Cardiac fibroblast (primary cell): ENCODE data around the gene IER2.

Experiments used
- DNase-seq, 2 donors: peaks; one replicate each; pipeline versions ENCODE4 v3.0.0 to v3.0.0-alpha.2; 2010; ENCODE audit warnings: low read depth in 2 of 2
- H3K4me3 ChIP-seq, 2 donors: replicated peaks in 1 of 2; 1 replicate in 1 of 2; 2 replicates in 1 of 2; pipeline ENCODE4 v1.5.1; 2011; ENCODE audit warnings: low read depth in 2 of 2, low read length in 2 of 2, mild to moderate bottlenecking in 2 of 2, moderate library complexity in 1 of 2
- TF ChIP-seq, protein P1 (sequence below): IDR thresholded peaks from one replicate; pipeline ENCODE4 v1.5.1; 2011; ENCODE audit warnings: low read depth, mild to moderate bottlenecking, low read length, inconsistent platforms

IER2 gene

DNA sequence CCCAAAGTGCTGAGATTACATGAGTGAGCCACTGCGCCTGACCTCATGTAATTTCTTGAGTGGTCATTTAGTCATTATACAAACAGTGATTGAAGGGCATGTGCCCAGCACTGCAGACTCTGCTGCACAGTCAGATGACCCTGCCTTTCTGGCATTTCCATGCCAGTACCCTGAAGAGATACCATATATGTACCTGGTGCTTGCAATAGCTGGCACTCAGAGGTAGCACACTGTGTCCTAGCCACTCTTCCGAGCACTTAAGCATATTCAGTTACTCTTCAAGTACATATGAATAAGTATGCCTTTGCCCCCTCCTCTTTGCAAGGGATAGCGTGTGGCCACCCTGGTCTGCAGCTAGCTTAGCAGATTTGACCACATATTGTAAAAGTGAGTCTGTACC, 15.6 kb upstream of the IER2 start:
- H3K4me3 ChIP-seq: no peak overlapping the region

DNA sequence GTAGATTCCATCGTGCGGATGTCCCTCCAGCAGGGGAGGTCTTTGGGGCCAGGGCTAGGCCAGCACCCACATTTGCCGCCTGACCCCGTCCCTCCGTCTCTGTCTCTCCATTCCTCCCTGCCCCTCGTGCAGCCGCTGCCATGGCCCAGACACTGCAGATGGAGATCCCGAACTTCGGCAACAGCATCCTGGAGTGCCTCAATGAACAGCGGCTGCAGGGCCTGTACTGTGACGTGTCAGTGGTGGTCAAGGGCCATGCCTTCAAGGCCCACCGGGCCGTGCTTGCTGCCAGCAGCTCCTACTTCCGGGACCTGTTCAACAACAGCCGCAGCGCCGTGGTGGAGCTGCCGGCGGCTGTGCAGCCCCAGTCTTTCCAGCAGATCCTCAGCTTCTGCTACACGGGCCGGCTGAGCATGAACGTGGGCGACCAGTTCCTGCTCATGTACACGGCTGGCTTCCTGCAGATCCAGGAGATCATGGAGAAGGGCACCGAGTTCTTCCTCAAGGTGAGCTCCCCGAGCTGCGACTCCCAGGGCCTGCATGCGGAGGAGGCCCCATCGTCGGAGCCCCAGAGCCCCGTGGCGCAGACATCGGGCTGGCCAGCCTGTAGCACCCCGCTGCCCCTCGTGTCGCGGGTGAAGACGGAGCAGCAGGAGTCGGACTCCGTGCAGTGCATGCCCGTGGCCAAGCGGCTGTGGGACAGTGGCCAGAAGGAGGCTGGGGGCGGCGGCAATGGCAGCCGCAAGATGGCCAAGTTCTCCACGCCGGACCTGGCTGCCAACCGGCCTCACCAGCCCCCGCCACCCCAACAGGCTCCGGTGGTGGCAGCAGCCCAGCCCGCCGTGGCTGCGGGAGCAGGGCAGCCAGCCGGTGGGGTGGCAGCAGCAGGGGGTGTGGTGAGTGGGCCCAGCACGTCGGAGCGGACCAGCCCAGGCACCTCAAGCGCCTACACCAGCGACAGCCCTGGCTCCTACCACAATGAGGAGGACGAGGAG, 14.8 kb upstream of the IER2 start:
- TF ChIP-seq, protein P1, sequence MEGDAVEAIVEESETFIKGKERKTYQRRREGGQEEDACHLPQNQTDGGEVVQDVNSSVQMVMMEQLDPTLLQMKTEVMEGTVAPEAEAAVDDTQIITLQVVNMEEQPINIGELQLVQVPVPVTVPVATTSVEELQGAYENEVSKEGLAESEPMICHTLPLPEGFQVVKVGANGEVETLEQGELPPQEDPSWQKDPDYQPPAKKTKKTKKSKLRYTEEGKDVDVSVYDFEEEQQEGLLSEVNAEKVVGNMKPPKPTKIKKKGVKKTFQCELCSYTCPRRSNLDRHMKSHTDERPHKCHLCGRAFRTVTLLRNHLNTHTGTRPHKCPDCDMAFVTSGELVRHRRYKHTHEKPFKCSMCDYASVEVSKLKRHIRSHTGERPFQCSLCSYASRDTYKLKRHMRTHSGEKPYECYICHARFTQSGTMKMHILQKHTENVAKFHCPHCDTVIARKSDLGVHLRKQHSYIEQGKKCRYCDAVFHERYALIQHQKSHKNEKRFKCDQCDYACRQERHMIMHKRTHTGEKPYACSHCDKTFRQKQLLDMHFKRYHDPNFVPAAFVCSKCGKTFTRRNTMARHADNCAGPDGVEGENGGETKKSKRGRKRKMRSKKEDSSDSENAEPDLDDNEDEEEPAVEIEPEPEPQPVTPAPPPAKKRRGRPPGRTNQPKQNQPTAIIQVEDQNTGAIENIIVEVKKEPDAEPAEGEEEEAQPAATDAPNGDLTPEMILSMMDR: no peak
- no peak overlapping the region for H3K4me3 ChIP-seq
- DNase-seq: no peak

More for the DNA sequence above, 15.6 kb upstream of the IER2 start:
- no peak for DNase-seq
- TF ChIP-seq, protein P1: no peak

DNA sequence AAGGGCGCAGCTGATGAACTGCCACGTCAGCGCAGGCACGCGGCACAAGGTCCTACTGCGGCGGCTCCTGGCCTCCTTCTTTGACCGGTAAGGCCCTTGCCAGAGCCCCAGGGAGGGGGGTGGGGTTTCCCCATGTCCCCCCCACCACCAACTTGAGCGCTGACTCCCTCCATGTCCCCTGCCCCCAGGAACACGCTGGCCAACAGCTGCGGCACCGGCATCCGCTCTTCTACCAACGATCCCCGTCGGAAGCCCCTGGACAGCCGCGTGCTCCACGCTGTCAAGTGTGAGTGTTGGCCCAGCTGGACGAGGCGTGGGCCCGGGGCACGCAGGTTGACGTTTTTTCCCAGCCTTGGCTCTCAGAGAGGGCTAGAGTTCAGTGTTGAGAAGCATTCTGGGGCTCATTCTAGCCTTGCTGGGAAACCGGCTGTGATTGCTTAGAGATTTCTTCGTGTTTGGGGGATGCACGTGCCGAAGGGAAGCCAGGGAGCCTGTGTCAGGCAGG, 12.9 kb upstream of the IER2 start:
- H3K4me3 ChIP-seq: no peak overlapping the region
- no peak for DNase-seq
- TF ChIP-seq, protein P1: no peak

DNA sequence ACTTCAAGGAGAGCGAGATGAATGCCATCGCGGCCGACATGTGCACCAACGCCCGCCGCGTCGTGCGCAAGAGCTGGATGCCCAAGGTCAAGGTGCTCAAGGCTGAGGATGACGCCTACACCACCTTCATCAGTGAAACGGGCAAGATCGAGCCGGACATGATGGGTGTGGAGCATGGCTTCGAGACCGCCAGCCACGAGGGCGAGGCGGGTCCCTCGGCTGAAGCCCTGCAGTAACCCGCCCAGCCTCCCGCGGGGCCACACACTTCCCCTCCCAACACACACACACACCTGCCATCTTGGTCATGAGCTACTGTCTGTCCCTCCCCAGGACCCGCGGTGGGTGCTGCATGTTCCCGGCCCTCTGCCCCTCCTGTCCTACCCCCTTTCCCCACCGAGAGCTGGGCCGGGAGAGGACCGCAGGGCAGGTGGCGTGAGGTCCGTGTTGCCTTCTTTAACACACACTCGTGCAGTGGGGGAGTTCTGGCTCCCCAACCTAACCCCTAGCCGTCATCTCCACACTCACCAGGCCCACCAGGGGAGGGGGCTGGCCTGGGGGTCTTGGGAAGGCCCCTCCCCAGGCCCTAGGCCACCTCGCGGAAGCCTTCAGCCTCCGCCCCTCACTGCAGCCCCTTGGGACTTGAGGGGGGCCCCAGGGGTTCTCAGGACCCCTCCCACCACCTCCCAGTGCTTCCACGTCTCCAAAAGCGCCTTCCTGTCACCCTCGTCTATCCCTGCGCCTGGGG, 11.9 kb upstream of the IER2 start:
- TF ChIP-seq, protein P1: no peak

DNA sequence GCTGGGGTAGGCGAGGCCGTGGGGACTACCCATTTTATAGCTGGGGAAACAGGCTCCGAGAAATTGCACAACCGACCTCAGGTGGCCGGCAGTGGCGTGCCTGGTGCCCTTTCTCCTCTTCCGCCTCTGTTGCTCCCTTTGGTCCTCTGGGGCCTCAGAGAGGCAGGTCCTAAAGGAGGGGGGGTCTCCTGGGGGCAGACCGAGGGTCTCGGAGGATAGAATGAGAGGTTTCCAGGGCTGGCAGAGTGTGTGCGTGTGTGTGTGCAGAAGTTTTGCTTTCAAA, 11.4 kb upstream of the IER2 start:
- no peak for DNase-seq
- H3K4me3 ChIP-seq: no peak overlapping the region
- TF ChIP-seq, protein P1: no peak

More for the DNA sequence above, 11.9 kb upstream of the IER2 start:
- DNase-seq: no peak
- H3K4me3 ChIP-seq: no peak overlapping the region

DNA sequence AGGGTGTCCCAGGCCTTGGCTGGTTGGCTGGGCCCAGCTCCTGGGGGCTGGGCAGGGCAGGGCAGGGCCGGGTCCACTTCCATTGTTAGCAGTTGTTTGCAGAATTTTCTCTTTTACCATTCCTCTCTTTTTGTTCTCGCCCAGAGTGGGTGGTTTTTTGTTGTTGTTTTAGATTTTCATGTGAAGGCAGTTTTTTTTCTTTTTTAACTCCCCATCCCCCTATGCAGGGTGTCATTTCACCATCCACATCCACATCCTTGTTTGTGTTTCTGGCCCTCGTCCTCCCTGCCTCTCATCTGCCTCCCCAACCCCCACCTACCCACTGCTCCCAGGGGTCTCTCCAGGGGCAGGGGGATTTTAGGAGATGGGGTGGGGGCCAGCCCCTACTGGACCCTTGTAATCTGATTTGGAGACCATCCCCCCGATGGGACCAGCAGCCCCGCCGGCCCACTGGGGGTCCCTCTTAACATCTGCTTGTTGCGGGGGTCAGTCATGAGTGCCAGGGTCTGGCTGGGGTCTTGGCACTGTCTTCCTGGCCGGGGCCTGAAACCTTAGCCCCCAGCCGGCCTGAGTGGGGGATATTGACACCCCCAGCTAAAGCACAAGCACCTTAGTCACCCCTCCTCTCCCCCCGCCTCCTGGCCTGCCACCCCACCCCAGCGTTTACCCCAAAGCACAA, 10.4 kb upstream of the IER2 start:
- no peak for DNase-seq
- TF ChIP-seq, protein P1: no peak
- H3K4me3 ChIP-seq: no peak overlapping the region
